UCSD-AML1 (cell line): ENCODE measurements around the gene SENP6.

Source experiments
- DNase-seq: peaks from one replicate; lab custom pipeline; 2025; ENCODE audit not compliant: unreplicated experiment; lab: John Stamatoyannopoulos, UW

Gene SENP6

DNA sequence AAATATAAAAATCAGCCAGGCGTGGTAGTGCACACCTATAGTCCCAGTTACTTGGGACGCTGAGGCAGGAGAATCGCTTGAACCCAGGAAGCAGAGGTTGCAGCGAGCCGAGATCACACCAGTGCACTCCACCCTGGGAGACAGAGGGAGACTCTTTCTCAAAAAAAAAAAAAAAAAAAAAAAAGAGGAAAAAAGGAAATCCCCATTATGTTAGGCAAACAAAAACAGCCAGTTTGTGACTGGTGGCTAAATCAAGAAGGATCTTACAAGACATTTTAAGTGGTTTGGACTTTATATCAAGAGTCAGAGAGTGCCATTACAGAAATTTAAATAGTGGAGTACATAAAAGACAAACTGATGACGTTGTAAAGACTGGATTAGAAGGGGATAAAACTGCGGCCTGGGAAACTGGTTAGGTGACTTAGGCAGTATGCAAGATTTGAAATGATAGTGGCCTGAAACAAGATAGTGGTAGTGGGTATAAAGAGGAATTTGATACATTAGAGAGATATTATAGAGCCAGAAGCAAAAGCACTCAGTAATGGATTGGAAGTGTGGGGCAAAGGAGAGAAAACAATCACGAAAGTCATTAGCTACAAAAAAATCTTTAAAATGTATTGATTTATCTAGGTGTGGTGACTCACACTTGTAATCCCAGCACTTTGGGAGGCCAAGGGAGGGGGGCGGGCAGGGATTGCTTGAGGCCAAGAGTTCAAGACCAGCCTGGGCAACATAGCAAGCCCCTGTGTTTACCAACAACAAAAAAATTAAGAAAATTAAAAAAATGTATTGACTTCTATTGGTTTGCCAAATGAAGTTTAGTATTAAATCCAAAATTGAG is 145.7 kb downstream of the SENP6 start:
- no peak for DNase-seq

DNA sequence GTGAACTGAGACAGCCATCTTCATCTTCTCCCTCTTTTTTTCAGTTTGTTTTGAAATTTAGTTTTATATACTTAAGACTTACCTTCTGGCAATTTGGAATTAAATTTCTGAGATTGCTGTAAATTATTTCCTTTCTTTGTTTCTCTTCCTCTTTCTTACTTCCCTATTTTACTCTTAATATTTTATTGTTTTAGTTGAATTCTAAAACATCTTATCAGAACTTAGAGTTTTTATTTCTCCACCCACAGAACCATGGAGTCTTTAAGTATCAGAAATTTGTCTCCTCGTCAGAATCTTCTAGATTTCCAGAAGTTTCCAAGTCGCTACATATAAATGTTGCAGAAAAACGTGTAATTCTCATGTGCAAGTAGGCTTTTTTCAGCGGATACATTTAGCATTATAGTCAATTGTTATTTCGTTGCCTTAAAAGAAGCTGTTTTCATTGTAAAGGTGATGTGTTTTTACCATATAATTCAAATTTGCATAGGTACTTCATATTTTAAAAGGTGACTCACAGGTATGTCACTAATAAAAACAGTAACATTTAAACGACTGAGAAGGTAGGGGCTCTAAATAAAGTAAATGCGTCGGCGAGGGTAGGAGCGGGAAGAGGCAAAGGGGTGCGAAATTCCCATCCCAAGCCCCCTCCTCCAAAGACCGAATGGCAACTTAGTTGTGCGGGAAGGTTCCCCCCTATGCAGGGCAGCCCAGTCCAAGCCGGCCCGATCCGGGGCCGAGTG is 146.5 kb downstream of the SENP6 start:
- DNase-seq = no peak

DNA sequence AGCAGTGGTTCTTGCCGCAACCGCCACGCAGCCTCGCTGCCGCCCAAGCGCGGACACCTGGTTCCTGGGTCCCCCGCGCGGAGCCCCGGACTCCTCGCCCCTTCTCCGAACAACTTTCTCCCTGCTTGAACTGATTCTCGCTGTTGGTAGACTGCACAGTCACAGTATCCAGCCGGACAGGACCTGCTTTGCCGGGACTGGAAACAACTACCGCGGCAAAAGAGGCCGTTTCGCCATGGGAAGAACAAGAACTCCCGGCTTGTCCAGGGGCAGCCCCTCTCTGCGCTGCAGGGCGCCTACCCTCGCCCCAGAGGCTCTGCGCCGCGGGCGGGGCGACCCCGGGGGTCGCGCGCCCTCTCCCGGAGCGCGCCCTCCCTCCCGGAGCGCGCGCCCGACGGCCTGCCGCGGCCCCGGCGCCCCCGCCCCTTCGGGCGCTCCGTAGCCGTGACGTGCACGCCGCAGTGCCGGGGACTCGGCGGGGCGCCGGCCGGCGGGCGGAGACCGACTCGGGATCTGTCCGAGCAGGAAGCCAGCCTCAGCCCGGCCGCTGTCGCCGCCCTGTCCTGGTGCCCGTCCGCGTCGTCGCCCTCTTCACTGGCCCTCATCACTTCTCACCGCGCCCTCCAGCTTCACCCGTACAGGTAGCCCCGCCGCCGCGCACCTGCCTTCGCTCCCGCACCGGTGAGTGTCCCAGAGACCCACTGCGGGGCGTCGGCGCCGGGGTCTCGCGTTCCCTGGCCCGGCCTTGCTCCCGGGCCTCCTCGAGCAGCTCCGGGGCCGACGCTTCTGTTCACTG is 147.3 kb downstream of the SENP6 start, which contains the start of gene MYO6:
TSS of gene MYO6 (plus strand) at position 497 of the 796 bp plus-strand sequence. CDS start 68,309 bp downstream, outside the sequence.
- peak; percentile 23 for DNase-seq

DNA sequence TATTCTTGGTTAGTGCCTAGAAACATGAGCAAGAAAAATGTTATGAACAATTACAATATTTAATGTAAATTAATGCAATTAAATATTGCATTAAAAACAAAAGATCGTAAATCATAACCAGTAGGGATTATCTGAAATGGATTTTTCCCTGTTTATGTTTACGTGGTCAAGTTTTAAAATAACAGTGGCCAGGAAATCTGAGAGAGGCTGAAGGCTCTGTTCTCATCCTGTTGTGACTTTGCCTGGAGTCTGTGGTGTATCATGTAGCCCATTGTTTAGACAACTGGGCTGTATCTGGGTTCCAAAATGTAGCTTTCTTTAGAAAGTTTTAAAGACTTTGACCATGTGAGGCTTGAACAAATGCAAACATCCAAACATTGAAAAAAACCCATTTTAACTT is 149.8 kb downstream of the SENP6 start:
- no peak for DNase-seq

DNA sequence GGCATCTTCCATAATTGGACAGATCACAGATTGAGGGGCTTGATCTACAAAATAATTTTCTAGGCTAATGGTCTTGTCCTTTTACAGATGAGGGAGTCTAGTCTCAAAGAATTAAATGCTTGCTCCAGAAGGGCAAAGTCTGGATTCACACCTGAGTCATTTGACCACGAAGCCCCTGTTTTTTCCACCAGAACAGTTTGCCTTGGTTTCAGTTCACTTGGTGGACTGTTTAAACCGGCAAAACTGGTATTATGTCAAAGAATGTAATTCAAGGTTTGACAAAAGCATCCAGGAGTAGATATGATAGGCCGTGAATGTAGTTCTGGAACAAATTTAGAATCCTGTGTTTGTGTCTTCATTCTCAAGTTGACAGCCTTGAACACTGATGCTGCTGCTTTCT is 150.7 kb downstream of the SENP6 start:
- DNase-seq = no peak

DNA sequence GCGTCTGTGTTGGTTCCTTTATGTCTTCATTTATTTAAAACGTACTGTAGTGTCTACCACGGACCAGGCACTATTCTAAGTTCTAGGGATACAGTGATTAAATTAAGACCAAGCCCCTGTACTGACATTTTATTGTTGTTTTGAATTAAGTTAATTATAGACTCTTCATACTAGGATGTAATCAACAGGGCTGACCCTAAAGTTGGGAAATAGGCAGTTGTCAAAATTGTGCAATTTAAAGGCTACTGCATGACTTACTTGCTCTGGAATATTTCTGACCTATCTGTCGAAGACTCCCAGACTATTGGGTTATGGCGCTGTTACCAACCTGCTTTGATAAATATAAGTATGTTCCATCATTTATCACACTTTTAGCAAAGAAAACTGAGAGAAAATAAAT is 154.0 kb downstream of the SENP6 start:
- DNase-seq = no peak

DNA sequence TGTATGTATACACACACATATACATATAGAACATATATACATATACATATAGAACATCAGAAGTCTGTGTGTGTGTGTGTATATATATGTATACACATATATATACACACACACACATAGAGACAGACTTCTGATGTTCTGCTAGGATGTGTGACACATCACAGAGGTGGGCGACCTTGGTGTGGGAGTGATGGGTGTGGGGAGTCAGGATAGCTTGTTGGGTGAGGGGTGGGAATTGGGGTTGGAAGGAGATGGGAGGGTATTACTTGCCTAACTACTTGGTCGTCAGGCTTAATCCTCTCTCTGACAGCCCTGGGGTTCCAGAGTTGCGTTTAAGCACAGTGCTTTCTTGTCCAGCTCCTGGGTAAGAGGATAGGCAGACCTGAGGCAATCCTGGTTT is 155.6 kb downstream of the SENP6 start:
- DNase-seq = no peak

DNA sequence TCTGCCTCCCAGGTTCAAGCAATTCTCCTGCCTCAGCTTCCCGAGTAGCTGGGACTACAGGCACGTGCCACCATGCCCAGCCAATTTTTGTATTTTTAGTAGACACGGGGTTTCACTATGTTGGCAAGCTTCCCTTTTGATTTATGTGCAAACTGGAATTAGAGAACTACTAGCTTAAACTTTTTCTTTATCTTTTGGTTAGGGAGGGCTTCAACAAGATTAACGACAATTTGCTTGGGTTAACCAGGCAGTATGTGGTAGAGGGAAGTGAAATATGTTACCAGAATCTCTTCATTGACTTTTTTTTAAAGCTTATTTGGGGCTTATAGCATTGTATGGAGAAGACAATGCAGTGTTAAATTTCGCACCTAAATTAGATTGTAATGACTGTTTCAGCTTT is 156.4 kb downstream of the SENP6 start:
- DNase-seq = no peak

DNA sequence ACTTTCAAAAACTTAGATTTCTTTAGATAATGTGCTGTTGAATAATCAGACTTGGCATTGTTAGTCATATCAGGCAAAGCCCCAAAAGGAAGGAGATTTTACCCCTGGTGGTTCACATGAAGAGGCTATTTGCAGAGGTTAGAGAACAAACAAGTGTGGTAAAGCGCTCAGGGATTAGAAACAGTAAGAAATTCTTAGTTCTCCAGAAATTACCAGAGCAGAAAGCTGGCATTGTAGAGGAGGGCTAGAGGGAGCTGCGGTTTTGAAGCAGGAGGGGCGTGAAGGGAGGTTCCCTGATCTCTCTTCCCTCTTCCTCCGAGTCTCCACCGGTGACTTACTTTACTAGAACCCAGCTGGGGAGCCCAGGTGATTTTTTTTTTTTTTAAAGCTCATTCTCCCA is 157.5 kb downstream of the SENP6 start:
- DNase-seq = no peak

DNA sequence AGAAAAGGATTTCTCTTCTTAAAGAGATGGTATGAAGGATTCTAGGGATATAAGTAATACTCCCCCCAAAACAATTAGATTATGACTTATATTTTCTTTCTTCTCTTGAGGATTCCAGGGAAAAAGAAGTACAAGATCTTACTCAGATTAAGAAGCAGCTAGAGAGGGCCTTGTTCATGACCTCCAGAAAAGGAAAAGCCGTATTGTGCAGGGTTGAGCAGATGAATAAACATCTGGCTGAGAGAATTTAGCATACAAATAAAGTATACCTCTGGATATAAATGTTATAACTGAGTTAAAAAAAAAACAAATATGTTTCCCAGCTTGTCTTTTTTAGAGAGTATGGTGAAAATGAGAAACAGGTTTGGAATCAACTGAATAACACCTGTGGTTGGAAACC is 158.6 kb downstream of the SENP6 start:
- DNase-seq = no peak

DNA sequence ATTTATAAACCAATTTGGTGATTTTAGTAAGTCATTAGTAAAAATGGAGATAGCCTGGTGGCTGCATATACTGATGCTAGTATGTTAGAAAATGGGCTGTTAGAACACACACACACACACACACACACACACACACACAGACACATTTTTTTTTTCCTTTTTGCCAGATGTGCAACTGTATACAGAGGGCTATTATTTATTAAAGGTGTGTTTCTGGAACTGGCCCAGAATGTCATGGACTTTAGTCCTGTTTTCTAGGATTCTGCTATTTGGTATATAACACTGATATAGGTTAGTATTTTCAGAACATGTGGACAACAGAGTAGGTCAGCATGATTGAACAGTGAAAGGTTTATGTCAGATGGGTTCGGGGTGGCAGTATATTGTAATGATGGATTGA is 159.8 kb downstream of the SENP6 start:
- no peak for DNase-seq

DNA sequence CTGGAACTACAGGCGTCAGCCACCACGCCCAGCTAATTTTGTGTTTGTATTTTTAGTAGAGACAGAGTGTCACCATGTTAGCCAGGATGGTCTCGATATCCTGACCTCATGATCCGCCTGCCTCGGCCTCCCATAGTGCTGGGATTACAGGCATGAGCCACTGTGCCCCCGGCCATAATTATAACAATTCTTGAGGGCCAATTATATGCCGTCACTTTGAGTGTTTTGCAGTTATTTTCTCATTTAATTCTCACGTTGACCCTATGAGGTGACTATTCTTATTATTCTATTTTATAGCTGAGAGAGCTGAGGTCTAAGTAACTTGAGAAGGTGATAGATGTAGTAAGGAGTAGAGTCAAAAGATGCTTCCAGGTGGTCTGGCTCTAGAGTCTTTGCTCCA is 160.4 kb downstream of the SENP6 start:
- DNase-seq = no peak

DNA sequence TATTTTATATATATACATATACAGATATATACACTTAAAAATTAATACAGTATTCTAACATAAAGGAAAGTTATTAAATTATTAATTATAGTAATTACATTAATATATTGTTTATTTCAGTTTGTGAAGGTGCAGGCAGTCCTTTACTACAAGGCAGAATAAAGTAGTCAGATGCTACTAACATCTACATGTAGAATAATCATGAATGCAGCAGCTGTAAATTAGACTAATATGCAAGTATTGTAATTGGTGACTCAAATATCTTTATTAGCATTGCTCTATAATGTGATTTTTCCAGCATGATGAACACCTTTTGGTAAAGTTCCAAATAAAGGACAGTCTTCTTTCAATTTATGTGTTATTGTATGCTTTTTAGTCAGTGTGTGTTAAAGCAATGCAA is 164.7 kb downstream of the SENP6 start:
- DNase-seq = no peak
